Measurements from ENCODE around the gene SETD5. TPM values are rescaled to one million over a fixed set of nuclear protein-coding genes. Genes with fewer than 3 reads are reported as not detected.
A peak's percentile ranks its signal among the peaks of the same experiment; 100 is the strongest.

Gene SETD5
- total RNA-seq, 4 donors from 2014 or later, result 96.9 to 130 (median 115) TPM

- WGBS, 2 donors, result 83 to 85% methylated on average over 6 of the region's 6 CpGs
- Histone ChIP-seq H3K4me3 (no peak overlapping the region), H3K36me3 (peaks cover 0 to 6% (median 0%) of the 10 kb centered on the region in 3 donors), H3K27ac (no peak overlapping the region), H3K9me3 (no peaks in the 10 kb centered on the region), H3K27me3 (no peaks in the 10 kb centered on the region), H3K4me1 (peaks cover 0 to 85% (median 16%) of the 10 kb centered on the region in 4 donors)
- TF ChIP-seq CTCF (IDR thresholded peaks at IDR 0.05) (no peak), POLR2A (IDR thresholded peaks at IDR 0.05) (no peak), EP300 (IDR thresholded peaks at IDR 0.05) (no peak)
- no peak for DNase-seq (ENCODE audit: low spot score in 2 of 2)
These were observed 18.2 kb downstream of the SETD5 start for GRCh38 chr3:9415485-9416138.

GRCh38 chr3:9416139-9416780, 18.8 kb downstream of the SETD5 start:
- Histone ChIP-seq H3K4me3 (no peak overlapping the region), H3K27me3 (no peaks in the 10 kb centered on the region), H3K36me3 (peaks cover 0 to 6% (median 0%) of the 10 kb centered on the region in 3 donors), H3K9me3 (no peaks in the 10 kb centered on the region), H3K4me1 (peaks cover 0 to 85% (median 14%) of the 10 kb centered on the region in 4 donors), H3K27ac (no peak overlapping the region)
- WGBS, 2 donors, result 39 to 45% methylated on average over 3 of the region's 3 CpGs
- TF ChIP-seq POLR2A (IDR thresholded peaks at IDR 0.05), result no peak
- TF ChIP-seq EP300 (IDR thresholded peaks at IDR 0.05), result no peak
- TF ChIP-seq CTCF (IDR thresholded peaks at IDR 0.05), result no peak
- no peak for DNase-seq (ENCODE audit: low spot score in 2 of 2)

- no peak for DNase-seq (ENCODE audit: low spot score in 2 of 2)
- no peaks in the 10 kb centered on the region for H3K27me3 ChIP-seq
- peak overlapping the region in 2 of 4 donors; percentile 32 to 86 for H3K27ac ChIP-seq
- no peaks in the 10 kb centered on the region for H3K9me3 ChIP-seq
- 89 to 94% methylated on average over 2 of the region's 2 CpGs for WGBS, 2 donors
- H3K4me1 ChIP-seq, result peaks cover 9 to 87% (median 33%) of the 10 kb centered on the region in 4 donors
- H3K4me3 ChIP-seq, result no peak overlapping the region
- TF ChIP-seq EP300 (IDR thresholded peaks at IDR 0.05) (no peak), CTCF (IDR thresholded peaks at IDR 0.05) (no peak), POLR2A (IDR thresholded peaks at IDR 0.05) (no peak)
- H3K36me3 ChIP-seq, result peaks cover 0 to under 1% (median 0%) of the 10 kb centered on the region in 3 donors
These were observed 23.6 kb downstream of the SETD5 start for GRCh38 chr3:9420850-9421549.

GRCh38 chr3:9422712-9423424, 25.5 kb downstream of the SETD5 start:
- no peaks in the 10 kb centered on the region for H3K9me3 ChIP-seq
- TF ChIP-seq EP300 (IDR thresholded peaks at IDR 0.05) (peak; percentile 47 to 96), POLR2A (IDR thresholded peaks at IDR 0.05) (peak in 1 of 2 donors; percentile 42), CTCF (IDR thresholded peaks at IDR 0.05) (peak; percentile 34 to 52 (median 49))
- peak; percentile 70 to 97 for DNase-seq (ENCODE audit: low spot score in 2 of 2)
- no peaks in the 10 kb centered on the region for H3K27me3 ChIP-seq
- WGBS, 2 donors, result 5 to 7% methylated on average over 5 of the region's 5 CpGs
- H3K36me3 ChIP-seq, result peaks cover 0 to 16% (median 9%) of the 10 kb centered on the region in 3 donors
- H3K27ac ChIP-seq, result peak overlapping the region; percentile 38 to 90 (median 78)
- H3K4me3 ChIP-seq, result no peak overlapping the region
- peaks cover 9 to 89% (median 33%) of the 10 kb centered on the region in 4 donors for H3K4me1 ChIP-seq
